KG1 (cell line): Measurements from ENCODE around the gene AMMECR1L.
"Not testable (repeated sequence)": the region's sequence is repeated elsewhere in the genome, so short reads cannot be mapped to it uniquely, and the experiment has no call there.

ENCODE experiments used
- DNase-seq: peaks from one replicate; lab custom pipeline; 2025; lab: John Stamatoyannopoulos, UW

Gene AMMECR1L

GRCh38 chr2:127887082-127887775 is 1.5 kb upstream of the AMMECR1L start:
- no peak for DNase-seq

GRCh38 chr2:127886593-127886935 is 808 bp upstream of the AMMECR1L start:
- DNase-seq, result not testable (repeated sequence)

GRCh38 chr2:127884861-127885740 is 655 bp downstream of the AMMECR1L start:
- not testable (repeated sequence) for DNase-seq

DNA sequence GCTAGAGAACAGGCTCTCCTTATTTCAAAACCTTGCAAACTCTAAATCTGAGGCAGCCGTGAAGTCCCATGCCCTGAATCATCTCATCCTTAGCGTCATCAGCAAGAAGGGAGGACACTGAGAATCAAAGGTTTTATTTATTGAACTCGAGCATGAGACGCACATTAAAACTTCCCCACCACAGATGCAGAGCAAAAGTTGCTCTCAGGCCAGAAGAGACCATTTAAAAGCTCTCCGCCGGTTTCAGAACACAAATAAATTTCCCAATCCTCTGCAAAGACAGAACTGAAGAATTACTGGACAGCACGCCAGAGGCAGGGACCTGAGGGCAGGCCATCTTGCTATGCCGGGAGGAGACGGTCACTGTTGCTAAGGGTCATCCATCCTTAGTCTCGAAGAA is 1.3 kb downstream of the AMMECR1L start:
- no peak for DNase-seq

- DNase-seq, result no peak
Measured at GRCh38 chr2:127879899-127880298, 5.9 kb downstream of the AMMECR1L start.

- no peak for DNase-seq
Measured at GRCh38 chr2:127877626-127878025, 8.1 kb downstream of the AMMECR1L start.

GRCh38 chr2:127877136-127877535 is 8.6 kb downstream of the AMMECR1L start:
- no peak for DNase-seq

DNA sequence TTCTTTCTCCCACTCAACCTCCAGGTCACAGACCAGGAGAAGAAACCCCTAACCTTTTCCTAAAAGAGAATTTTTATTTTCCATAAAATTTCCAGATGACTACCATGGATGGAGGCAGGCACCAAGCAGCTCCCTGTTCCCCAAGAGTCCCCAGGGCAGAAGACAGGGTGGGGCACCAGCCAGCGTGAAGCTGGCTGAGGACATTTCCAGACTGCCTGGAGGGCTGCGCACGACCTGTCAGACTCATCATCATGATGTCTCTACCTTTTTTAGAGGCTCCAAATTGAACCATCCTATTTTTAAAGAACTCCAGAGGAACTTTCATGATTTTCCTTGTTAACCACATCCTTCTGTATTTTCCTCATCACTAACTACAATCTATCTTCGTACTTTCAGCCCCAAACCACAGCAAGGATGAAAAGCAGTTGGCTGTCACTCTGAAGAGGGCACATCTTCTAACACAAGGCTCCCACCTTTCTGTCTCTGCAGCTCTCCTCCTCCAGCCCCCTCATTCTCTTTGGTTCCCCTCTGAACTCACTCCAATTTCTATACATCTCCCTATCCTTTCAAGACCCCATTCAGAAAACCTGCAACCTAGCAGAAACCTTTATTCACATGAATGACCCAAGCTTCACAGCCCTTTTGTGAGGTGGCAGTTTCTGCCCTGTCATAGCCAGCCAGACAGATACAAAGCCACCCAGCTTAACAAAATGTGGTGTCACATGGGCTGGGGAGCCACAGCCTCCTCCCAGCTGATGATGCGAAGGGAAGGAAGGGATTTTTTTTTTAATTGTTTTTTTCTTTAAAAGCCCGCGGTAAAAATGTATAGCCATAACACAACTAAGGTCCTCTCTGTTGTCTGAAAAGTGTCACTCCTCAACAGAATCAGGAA is 11.1 kb downstream of the AMMECR1L start:
- DNase-seq, result no peak

- DNase-seq, result no peak
Measured at GRCh38 chr2:127873707-127874303, 12.0 kb downstream of the AMMECR1L start.

DNA sequence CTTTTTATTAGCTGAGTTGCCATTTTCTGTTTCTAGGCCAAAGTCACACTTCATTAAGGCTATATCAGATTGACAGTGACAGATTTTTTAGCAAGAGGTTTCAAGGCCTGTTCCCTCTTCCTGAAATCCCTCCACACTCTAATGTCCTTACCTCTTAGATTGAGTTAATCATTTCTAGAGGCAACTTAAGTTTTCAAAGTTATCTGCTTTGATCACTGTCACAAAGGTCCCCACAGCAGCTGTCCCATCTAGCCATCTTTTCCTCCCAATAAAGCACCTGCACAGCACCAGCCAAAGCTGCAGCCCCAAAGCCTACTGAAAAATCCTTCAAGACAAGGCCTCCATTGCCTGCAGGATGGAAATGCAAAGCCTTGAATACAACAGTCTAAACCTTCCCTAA is 13.4 kb downstream of the AMMECR1L start:
- DNase-seq, result no peak

DNA sequence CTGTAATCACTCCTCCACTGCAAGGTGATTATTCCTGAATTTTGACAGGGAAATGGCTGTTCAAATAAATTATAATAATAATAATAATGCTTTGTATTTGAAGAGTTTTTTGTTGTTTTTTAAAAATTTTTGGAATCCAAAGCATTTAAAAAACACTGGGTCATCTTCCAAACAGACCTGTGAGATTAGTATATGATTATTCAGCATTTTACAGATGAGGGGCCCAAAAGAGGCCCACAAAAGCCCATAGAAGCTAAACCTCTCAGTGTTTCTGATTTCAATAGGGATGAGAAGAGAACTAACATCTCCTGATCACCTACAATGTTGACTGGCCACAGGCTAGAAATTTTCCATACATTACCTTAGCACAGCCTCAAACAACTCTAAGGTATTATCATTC is 19.8 kb downstream of the AMMECR1L start:
- no peak for DNase-seq

GRCh38 chr2:127864877-127865276 is 20.9 kb downstream of the AMMECR1L start:
- no peak for DNase-seq

DNA sequence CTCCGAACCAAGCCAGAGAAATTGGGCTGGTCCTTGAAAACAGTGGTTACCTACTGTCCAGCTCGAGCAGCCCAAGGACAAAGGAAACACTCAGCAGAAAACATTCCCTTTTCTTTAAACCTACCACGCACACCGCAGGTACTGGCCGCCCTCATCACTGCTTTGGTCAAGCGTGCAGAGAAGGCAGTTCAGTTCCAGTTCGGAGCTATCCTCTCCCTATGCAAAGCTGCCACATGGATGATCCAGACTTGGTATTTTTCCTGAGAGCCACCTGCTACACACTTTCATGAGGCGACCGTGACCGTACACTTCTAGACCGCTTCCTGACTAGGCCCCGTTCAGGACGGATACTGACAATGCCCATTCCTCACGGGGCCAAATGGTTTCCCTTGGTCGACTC is 23.5 kb downstream of the AMMECR1L start:
- no peak for DNase-seq

- DNase-seq, result no peak
Measured at GRCh38 chr2:127860130-127860529, 25.6 kb downstream of the AMMECR1L start.

GRCh38 chr2:127859712-127860085 is 26.1 kb downstream of the AMMECR1L start:
- no peak for DNase-seq

DNA sequence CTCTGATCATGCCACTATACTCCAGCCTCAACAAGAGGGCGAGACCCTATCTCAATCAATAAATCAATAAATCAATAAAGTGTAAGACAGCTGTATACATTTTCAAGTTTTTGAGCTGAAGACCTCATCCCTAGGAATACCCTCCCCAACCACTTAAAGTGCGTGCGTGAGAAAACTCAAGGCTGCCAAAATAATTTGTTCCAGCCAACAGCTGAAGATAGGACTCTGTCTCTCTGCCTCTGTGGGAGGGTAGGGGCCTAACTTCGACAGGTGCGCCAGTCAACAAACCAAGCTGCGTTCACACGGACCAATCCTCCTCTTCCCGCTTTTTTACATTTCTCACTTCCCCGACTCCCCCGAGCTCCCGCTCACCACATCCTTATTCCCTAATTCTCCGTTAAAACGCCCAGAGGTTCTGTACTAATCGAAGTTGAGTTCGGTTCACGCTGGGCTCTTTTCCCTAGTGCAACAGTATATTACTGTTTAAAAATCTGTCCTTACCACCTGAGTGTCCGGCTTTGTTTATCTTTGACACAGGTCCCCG is 28.4 kb downstream of the AMMECR1L start:
- DNase-seq, result peak; percentile 23

DNA sequence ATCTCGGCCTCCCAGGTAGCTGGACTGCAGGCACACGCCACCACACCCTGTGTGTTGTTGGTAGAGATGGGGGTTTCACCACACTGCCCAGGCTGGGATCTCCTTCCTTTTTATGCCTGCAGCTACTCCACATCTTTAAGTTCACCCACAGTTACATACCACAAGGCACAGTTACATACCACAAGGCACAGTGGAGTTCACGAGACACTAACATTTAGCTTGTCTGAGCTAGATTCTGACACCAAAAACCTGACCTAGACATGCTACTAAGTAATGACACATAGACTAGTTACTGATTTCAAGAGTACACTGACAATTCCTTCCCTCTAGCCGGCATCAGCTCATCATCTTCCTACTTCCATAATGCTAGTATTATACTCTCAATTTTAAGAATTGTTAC is 32.1 kb downstream of the AMMECR1L start:
- no peak for DNase-seq

- DNase-seq, result no peak
Measured at GRCh38 chr2:127852388-127852787, 33.4 kb downstream of the AMMECR1L start.

DNA sequence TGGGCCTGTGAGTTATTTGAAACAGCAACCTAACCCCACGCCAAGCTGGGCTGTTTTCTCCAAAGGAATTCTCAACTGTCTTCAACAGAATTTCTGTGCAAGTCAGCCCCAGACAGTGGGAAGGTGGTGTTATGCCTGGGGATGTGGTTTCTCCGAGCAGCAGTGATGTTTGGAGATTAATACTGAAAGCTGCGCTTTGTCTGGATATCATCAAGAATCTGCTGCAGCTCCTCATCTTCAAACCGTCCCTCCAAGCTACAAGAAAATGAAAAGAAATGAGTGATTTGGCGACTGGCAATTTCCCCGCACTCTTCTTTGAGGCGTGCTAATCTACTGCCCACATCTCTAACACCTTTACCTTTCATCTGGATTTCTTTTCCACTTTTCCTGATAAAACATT is 37.8 kb downstream of the AMMECR1L start:
- no peak for DNase-seq

- DNase-seq, result no peak
Measured at GRCh38 chr2:127844973-127845372, 40.8 kb downstream of the AMMECR1L start.

DNA sequence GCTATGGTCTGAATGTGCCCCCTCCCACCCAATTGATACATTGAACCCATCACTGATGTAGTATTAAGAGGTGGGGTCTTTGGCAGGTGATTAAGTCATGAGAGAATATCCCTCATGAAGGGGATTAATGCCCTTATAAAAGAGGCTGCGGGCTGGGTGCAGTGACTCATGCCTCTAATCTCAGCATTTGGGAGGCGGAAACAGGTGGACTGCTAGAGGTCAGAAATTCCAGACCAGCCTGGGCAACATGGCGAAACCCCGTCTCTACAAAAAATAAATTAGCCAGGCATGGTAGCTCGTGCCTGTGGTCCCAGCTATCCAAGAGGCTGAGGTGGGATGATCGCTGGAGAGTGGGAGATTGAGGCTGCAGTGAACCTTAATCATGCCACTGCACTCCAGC is 42.1 kb downstream of the AMMECR1L start:
- DNase-seq, result no peak
